Psoas muscle (tissue), 8 donors: Measurements from ENCODE around the gene QPRT. TPM values are rescaled to one million over a fixed set of nuclear protein-coding genes. Genes with fewer than 3 reads are reported as not detected.

ENCODE experiments used
- ATAC-seq, 4 donors: fragments of 200-7000 bp; cut with Tn5 transposase; one replicate each; pipeline ENCODE4 v1.9.1; 2020; ENCODE audit warnings: moderate library complexity in 3 of 4, mild to moderate bottlenecking in 2 of 4
- DNase-seq, 2 donors: peaks; one replicate each; pipeline ENCODE4 v3.0.0-alpha.2; 2020
- H3K27ac ChIP-seq: fragments of 200-600 bp; one replicate; pipeline ENCODE4 v1.8.0; 2022
- H3K27me3 ChIP-seq, 3 donors: fragments of 200-600 bp in 1 of 3; one replicate each; pipeline versions ENCODE4 v1.6.1 to v1.8.0; 2013 to 2022; ENCODE audit warnings: low read length in 2 of 3, mild to moderate bottlenecking in 2 of 3, moderate library complexity in 1 of 3; ENCODE audit not compliant: insufficient read depth in 3 of 3
- H3K36me3 ChIP-seq, 2 donors: fragments of 200-600 bp in 1 of 2; one replicate each; pipeline versions ENCODE4 v1.6.1 to v1.8.0; 2013 to 2022; ENCODE audit warnings: low read depth in 1 of 2, mild to moderate bottlenecking in 1 of 2, moderate library complexity in 1 of 2; ENCODE audit not compliant: insufficient read depth in 1 of 2
- H3K4me1 ChIP-seq: fragments of 200-600 bp; one replicate; pipeline ENCODE4 v1.8.0; 2022
- H3K4me3 ChIP-seq: fragments of 200-600 bp; one replicate; pipeline ENCODE4 v1.8.0; 2022; ENCODE audit warnings: mild to moderate bottlenecking
- H3K9me3 ChIP-seq: fragments of 200-600 bp; one replicate; pipeline ENCODE4 v1.8.0; 2022
- CTCF ChIP-seq: fragments of 200-600 bp; IDR thresholded peaks from one replicate; pipeline ENCODE4 v1.8.0; 2022; ENCODE audit warnings: antibody characterized with exemption
- WGBS, 3 donors: extraction: QIAGEN DNeasy Blood & Tissue Kit; methylation state at CpG; one replicate each; pipeline versions ENCODE4 v1.1.6 to v1.1.7; 2013; 5-methylcytosine and 5-hydroxymethylcytosine counted together
- intact Hi-C, 2 donors: fragments of 100-400 bp; cut with DNase I; formaldehyde crosslinking; loops; one replicate each; pipeline versions ENCODE4 v1.11.0 to v1.14.2; 2022
- polyA plus RNA-seq, 3 donors: library from polyadenylated mRNA; stranded (reverse); fragments of 200-250 nt; gene quantifications; one replicate each; pipeline ENCODE4 v1.2.3, GENCODE V29; 2013
- total RNA-seq, 4 donors: library from RNA; stranded (reverse); fragmentation: NEBNext Ultra II Directional in 2 of 4; extraction: Animal tissue kit (Norgen Biotek cat#: 25700) in 2 of 4; gene quantifications; one replicate each; pipeline versions ENCODE4 v1.2.1 to v1.2.4, GENCODE V29; 2021 to 2023
- donor health status: healthy with polysubstance abuse.
- donor health status: DM: no; HTN: no; CAD: no; lungs with moderate emphysema.
- donor health status: Bipolar disorder and iron deficiency.
- donor health status: healthy.
- donor health status: DM: yes; HTN: yes; CAD: no.
- donor health status: DM: no; HTN: no; CAD: no.
- donor health status: DM: no; HTN: no; CAD: no.
- donor health status: DM: yes; HTN: yes; CAD: no.

Gene QPRT
- total and polyA plus RNA-seq, 7 donors, result 0.75 to 9.9 (median 2.3) TPM

DNA sequence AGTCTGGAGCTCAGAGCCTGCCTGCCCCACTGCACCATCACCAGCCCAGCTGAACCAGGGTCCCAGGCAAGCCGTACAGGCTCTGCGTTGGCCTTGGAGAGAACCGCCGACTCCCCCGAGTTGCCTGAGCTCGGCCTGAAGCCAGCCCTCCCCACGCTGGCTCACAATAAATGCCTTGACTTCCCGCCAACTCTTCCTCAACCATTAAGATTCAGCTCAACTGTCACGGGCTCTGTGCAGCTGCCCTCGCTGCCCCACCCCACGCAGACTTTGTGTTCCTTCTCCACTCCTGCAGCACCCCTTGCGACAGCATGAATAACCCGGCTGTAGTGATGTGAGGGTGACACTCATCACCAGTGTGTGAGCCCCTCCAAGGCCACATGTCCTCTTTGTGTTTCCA is 4.8 kb upstream of the QPRT start:
- DNase-seq (peak; percentile 29 to 71), ATAC-seq (peak; percentile 31 to 80 (median 58))
- intact Hi-C loops, result no loop called here
- H3K36me3 ChIP-seq, result no peaks in the 10 kb centered on the region
- 8 to 16% (median 11%) methylated on average over 13 of the region's 13 CpGs for WGBS, 3 donors
- H3K9me3 ChIP-seq, result no peaks in the 10 kb centered on the region
- H3K4me1 ChIP-seq, result no peaks in the 10 kb centered on the region
- H3K4me3 ChIP-seq, result no peak overlapping the region
- H3K27ac ChIP-seq, result no peak overlapping the region
- no peaks in the 10 kb centered on the region for H3K27me3 ChIP-seq
- no peak for TF ChIP-seq CTCF

DNA sequence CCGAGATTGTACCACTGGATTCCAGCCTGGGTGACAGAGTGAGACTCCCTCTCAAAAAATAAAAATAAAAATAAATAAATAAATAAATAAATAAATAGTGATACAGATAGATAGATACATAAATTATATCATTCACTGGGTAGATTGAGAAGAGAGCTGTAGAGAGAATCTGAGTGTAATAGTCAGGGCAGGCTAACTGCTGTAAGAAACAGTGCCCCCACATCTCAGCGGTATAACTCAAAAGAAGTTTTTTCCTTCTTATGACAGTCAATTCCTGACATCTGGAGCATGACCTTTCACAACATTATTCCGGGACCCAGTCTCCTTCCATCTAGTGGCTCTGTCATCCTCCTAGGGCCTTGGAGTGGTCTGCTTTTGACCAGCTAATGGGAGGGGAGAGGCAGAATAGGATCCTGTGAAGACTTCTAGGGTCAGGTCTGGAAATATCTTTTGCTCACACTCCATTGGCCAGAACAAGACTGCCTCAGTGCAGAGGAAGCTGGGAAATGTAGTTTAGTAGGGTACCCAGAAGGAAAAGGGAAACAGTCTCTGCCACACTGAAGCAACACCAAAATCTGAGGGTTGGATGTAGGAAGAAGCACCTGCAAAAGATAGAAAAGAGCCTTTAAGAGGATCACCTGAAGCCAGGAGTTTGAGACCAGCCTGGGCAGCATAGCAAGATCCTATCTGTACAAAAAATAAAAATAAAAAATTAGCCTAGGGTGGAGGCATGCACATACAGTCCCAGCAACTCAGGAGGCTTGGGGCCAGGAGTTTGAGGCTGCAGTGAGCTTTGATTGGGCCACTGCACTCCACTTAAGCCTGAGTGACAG is 3.0 kb upstream of the QPRT start:
- TF ChIP-seq CTCF, result no peak
- intact Hi-C loops, result no loop called here
- peak in 2 of 4 donors; percentile 32 to 65 for ATAC-seq
- Histone ChIP-seq H3K27me3 (no peaks in the 10 kb centered on the region), H3K36me3 (no peaks in the 10 kb centered on the region), H3K27ac (no peak overlapping the region), H3K4me1 (no peaks in the 10 kb centered on the region), H3K9me3 (no peaks in the 10 kb centered on the region), H3K4me3 (no peak overlapping the region)
- DNase-seq, result no peak
- 57 to 66% (median 57%) methylated on average over 3 of the region's 3 CpGs for WGBS, 3 donors

GRCh38 chr16:29676989-29677785 is 1.8 kb upstream of the QPRT start:
- Histone ChIP-seq H3K4me3 (no peak overlapping the region), H3K27me3 (no peaks in the 10 kb centered on the region), H3K36me3 (no peaks in the 10 kb centered on the region), H3K27ac (no peak overlapping the region), H3K9me3 (no peaks in the 10 kb centered on the region), H3K4me1 (no peaks in the 10 kb centered on the region)
- DNase-seq (no peak), ATAC-seq (no peak)
- intact Hi-C loops, result no loop called here
- no peak for TF ChIP-seq CTCF
- WGBS, 3 donors, result 91 to 96% (median 94%) methylated on average over 23 of the region's 23 CpGs

DNA sequence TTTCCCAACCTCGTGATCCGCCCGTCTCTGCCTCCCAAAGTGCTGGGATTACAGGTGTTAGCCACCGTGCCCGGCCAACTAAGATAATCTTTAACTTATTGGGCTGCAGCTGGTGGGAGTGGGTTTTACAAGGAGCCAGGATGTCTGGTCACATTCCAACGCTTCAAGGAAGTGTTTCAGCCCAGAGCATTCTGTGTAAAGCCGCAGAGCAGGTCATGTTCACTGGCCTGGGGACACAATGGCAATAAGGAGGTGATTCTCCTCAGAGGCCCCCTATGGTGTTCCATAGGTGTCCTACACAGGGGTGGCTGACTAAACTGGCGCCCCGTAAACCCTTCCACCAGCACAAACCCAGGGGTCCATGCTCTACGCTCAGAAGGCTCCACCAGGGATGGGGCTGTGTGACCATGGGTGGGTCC is 1.2 kb downstream of the QPRT start:
- H3K9me3 ChIP-seq, result no peaks in the 10 kb centered on the region
- H3K36me3 ChIP-seq, result no peaks in the 10 kb centered on the region
- no peaks in the 10 kb centered on the region for H3K27me3 ChIP-seq
- ATAC-seq, result no peak
- WGBS, 3 donors, result 70 to 76% (median 74%) methylated on average over 10 of the region's 10 CpGs
- no peak for TF ChIP-seq CTCF
- no peak overlapping the region for H3K27ac ChIP-seq
- no peak for DNase-seq
- no peaks in the 10 kb centered on the region for H3K4me1 ChIP-seq
- intact Hi-C loops, result no loop called here
- peak overlapping the region; percentile 32 for H3K4me3 ChIP-seq
